Right atrium auricular region (tissue), 2 donors: ENCODE data around the gene DMKN. TPM values are rescaled to one million over a fixed set of nuclear protein-coding genes. Genes with fewer than 3 reads are reported as not detected.
A peak's percentile ranks its signal among the peaks of the same experiment; 100 is the strongest.

Source experiments
- DNase-seq: peaks from one replicate; pipeline ENCODE4 v3.0.0-alpha.2; 2019; ENCODE audit warnings: low spot score
- H3K27ac ChIP-seq, 2 donors: fragments of 200-600 bp; sonication (generic); 1 replicate in 1 of 2; 2 replicates in 1 of 2; pipeline ENCODE4 v1.5.1; 2016 to 2019
- H3K27me3 ChIP-seq, 2 donors: fragments of 200-600 bp; sonication (generic); one replicate each; pipeline versions ENCODE4 v1.5.1 to v1.6.0; 2017 to 2019
- H3K36me3 ChIP-seq: fragments of 200-600 bp; sonication (generic); one replicate; pipeline ENCODE4 v1.5.1; 2016
- H3K4me1 ChIP-seq, 2 donors: fragments of 200-600 bp; sonication (generic); one replicate each; pipeline versions ENCODE4 v1.5.1 to v1.6.0; 2017 to 2019
- H3K4me3 ChIP-seq, 2 donors: fragments of 200-600 bp; sonication (generic); 1 replicate in 1 of 2; 2 replicates in 1 of 2; pipeline ENCODE4 v1.5.1; 2017 to 2019; ENCODE audit warnings: mild to moderate bottlenecking in 1 of 2, moderate library complexity in 1 of 2
- H3K9me3 ChIP-seq, 2 donors: fragments of 200-600 bp; sonication (generic); one replicate each; pipeline ENCODE4 v1.5.1; 2019
- CTCF ChIP-seq, 2 donors: fragments of 200-600 bp; sonication (generic); IDR thresholded peaks; one replicate each; pipeline ENCODE4 v1.5.1; 2019; ENCODE audit warnings: antibody characterized with exemption in 2 of 2
- total RNA-seq, 2 donors: library from RNA; depleted of rRNA; stranded (reverse); fragments of >200 nt; gene quantifications; one replicate each; pipeline ENCODE4 v1.1.0, GENCODE V29; 2016

DMKN gene
- total RNA-seq, 2 donors from 2014 or later = 6.9 to 52.4 TPM

DNA sequence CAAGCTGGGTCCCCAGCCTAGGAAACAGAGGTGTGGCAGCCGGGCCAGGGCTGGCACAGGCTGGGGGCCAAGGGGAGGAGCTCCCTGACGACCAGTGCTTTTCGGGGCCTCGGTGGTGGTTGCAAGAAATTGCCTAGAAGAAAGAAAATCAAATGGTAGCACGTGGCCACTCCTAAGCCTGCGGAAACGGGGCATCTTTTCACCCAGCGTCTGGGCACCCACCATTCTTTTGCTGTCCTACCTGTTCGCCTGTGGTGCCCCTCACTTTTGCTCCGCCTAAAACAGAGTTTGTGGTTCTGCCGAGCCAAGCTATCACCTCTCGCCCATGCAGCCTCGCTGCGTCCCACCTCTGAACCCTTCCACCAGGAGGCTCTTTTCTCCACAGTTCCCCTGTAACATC lies 16.0 kb downstream of the DMKN start:
- no peak overlapping the region for H3K4me3 ChIP-seq
- no peak overlapping the region for H3K27ac ChIP-seq
- no peaks in the 10 kb centered on the region for H3K9me3 ChIP-seq
- no peaks in the 10 kb centered on the region for H3K36me3 ChIP-seq
- no peaks in the 10 kb centered on the region for H3K27me3 ChIP-seq
- no peak for TF ChIP-seq CTCF (IDR thresholded peaks at IDR 0.05)
- peaks cover 0 to 6% of the 10 kb centered on the region in 2 donors for H3K4me1 ChIP-seq
- DNase-seq = no peak

GRCh38 chr19:35495107-35496064 lies 18.1 kb downstream of the DMKN start:
- Histone ChIP-seq H3K27ac (no peak overlapping the region), H3K27me3 (no peaks in the 10 kb centered on the region), H3K36me3 (no peaks in the 10 kb centered on the region), H3K9me3 (no peaks in the 10 kb centered on the region), H3K4me3 (no peak overlapping the region), H3K4me1 (peaks cover 0 to 6% of the 10 kb centered on the region in 2 donors)
- TF ChIP-seq CTCF (IDR thresholded peaks at IDR 0.05) = peak; percentile 96 to 98
- DNase-seq = peak; percentile 69

DNA sequence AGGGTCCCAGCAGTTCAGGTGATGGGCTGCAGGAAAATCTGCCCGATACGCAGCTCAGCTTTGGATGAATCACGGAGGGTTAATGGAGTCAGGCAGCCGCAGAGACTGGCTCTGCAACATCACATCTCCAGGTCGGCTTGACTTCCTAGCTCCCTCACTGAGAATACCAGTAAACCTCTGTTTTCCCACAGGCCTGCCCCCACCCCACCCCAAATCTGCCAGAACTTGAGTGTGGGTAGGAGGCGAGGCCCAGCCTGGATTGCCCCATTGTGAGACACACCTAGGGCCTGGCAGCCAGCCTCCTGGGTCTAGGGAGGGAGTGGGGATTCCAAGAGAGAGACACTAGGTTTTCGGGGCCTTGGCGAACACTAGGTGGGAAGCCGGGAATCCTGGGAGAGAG lies 19.5 kb downstream of the DMKN start:
- H3K27me3 ChIP-seq = no peaks in the 10 kb centered on the region

DNA sequence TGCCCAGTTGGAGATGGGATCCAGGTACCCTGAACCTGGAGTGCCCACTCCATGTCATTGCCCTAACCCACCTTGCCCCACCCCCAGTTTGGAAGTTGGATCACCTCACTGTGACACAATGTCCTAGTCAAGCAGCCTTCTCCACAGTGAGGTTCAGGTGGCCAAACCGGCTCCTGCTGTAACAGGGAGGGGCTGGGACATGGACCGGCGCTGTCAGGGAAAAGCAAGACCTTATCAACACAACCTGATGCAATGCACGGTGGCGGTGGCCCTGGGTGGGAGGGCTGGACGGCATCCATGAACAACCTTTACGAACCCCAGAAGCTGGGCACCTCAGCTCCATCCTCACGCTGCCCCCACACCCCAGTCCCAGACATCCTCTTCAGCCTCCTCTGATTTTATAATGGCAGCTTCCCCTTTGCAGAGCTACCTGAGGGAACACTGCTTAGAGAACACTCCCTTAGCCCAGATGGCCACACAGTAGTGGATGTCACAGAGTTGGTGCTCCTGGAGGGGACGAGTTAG lies 21.6 kb downstream of the DMKN start:
- Histone ChIP-seq H3K9me3 (no peaks in the 10 kb centered on the region), H3K4me1 (peaks cover 0 to 6% of the 10 kb centered on the region in 2 donors), H3K27ac (no peak overlapping the region), H3K4me3 (no peak overlapping the region), H3K36me3 (no peaks in the 10 kb centered on the region), H3K27me3 (no peaks in the 10 kb centered on the region)
- DNase-seq = no peak
- no peak for TF ChIP-seq CTCF (IDR thresholded peaks at IDR 0.05)

More for the DNA sequence above, 19.5 kb downstream of the DMKN start:
- H3K4me1 ChIP-seq = peaks cover 0 to 6% of the 10 kb centered on the region in 2 donors
- no peak for DNase-seq
- no peak overlapping the region for H3K4me3 ChIP-seq
- no peaks in the 10 kb centered on the region for H3K36me3 ChIP-seq
- H3K27ac ChIP-seq = no peak overlapping the region
- H3K9me3 ChIP-seq = no peaks in the 10 kb centered on the region
- TF ChIP-seq CTCF (IDR thresholded peaks at IDR 0.05) = no peak

- H3K36me3 ChIP-seq = no peaks in the 10 kb centered on the region
- H3K4me3 ChIP-seq = no peak within 1 kb of the TSS
- H3K4me1 ChIP-seq = peaks cover 0 to 4% of the 10 kb centered on the region in 2 donors
- H3K27me3 ChIP-seq = no peaks in the 10 kb centered on the region
- no peak within 1 kb of the TSS for H3K27ac ChIP-seq
- DNase-seq = no peak
- no peak for TF ChIP-seq CTCF (IDR thresholded peaks at IDR 0.05)
- H3K9me3 ChIP-seq = no peaks in the 10 kb centered on the region
Measured at GRCh38 chr19:35490364-35490763, 23.1 kb downstream of the DMKN start, which contains the start of gene KRTDAP. KRTDAP (minus strand) TSS chr19:35490464; CDS start chr19:35490442, 22 bp downstream.
